Neural progenitor cell (in vitro differentiated cells): ENCODE results near the gene C2CD2L. TPM values are rescaled to one million over a fixed set of nuclear protein-coding genes. Genes with fewer than 3 reads are reported as not detected.

ENCODE experiments used
- DNase-seq: peaks from one replicate; pipeline ENCODE4 v3.0.0-alpha.2; 2016; ENCODE audit warnings: low spot score
- H2AFZ ChIP-seq: fragments of 200-600 bp; sonication (generic); replicated peaks from 2 replicates; pipeline ENCODE4 v1.6.1; 2016; ENCODE audit warnings: antibody characterized with exemption
- H3F3A ChIP-seq: fragments of 200-600 bp; sonication (generic); 2 replicates; pipeline ENCODE4 v1.6.1; 2016; ENCODE audit warnings: antibody characterized with exemption, low read depth
- H3K27ac ChIP-seq: fragments of 200-600 bp; sonication (generic); 2 replicates; pipeline ENCODE4 v1.5.1; 2016; ENCODE audit warnings: mild to moderate bottlenecking
- H3K27me3 ChIP-seq: fragments of 200-600 bp; sonication (generic); 2 replicates; pipeline ENCODE4 v1.6.1; 2016; ENCODE audit warnings: mild to moderate bottlenecking, moderate library complexity
- H3K36me3 ChIP-seq: fragments of 200-600 bp; sonication (generic); 2 replicates; pipeline ENCODE4 v1.5.1; 2016
- H3K4me1 ChIP-seq: fragments of 200-600 bp; sonication (generic); 2 replicates; pipeline ENCODE4 v1.6.1; 2016; ENCODE audit warnings: mixed run types
- H3K4me2 ChIP-seq: fragments of 200-600 bp; sonication (generic); 2 replicates; pipeline ENCODE4 v1.6.1; 2016
- H3K4me3 ChIP-seq: fragments of 200-600 bp; sonication (generic); 2 replicates; pipeline ENCODE4 v1.5.1; 2016
- H3K79me2 ChIP-seq: fragments of 200-600 bp; sonication (generic); 2 replicates; pipeline ENCODE4 v1.6.1; 2016; ENCODE audit warnings: low read depth
- H3K9ac ChIP-seq: fragments of 200-600 bp; sonication (generic); 2 replicates; pipeline ENCODE4 v1.6.1; 2016
- H3K9me3 ChIP-seq: fragments of 200-600 bp; sonication (generic); 2 replicates; pipeline ENCODE4 v1.5.1; 2016; ENCODE audit warnings: low read depth
- H4K20me1 ChIP-seq: fragments of 200-600 bp; sonication (generic); 2 replicates; pipeline ENCODE4 v1.6.1; 2016; ENCODE audit warnings: low read depth
- H3K27ac Mint-ChIP-seq: 3 replicates; pipeline ENCODE4 v1.8.0; 2021; ENCODE audit warnings: mixed read lengths
- H3K27me3 Mint-ChIP-seq: 2 replicates; pipeline ENCODE4 v1.8.0; 2022; ENCODE audit warnings: low read depth, mild to moderate bottlenecking, inconsistent platforms, moderate library complexity, mixed read lengths; ENCODE audit not compliant: insufficient read depth
- H3K36me3 Mint-ChIP-seq: 3 replicates; pipeline ENCODE4 v1.8.0; 2021; ENCODE audit warnings: mixed read lengths
- H3K4me1 Mint-ChIP-seq: 3 replicates; pipeline ENCODE4 v1.8.0; 2021; ENCODE audit warnings: mixed read lengths
- H3K4me3 Mint-ChIP-seq: 3 replicates; pipeline ENCODE4 v1.8.0; 2021; ENCODE audit warnings: mild to moderate bottlenecking, moderate library complexity, mixed read lengths
- H3K9me3 Mint-ChIP-seq: 3 replicates; pipeline ENCODE4 v1.8.0; 2020; ENCODE audit warnings: mixed read lengths
- EZH2 ChIP-seq: fragments of 200-600 bp; sonication (generic); IDR thresholded peaks from 2 replicates; pipeline ENCODE4 v1.6.1; 2017; ENCODE audit warnings: antibody characterized with exemption, mild to moderate bottlenecking, moderate library complexity
- EZH2phosphoT487 ChIP-seq: fragments of 200-600 bp; sonication (generic); IDR thresholded peaks from 2 replicates; pipeline ENCODE4 v1.6.1; 2017; ENCODE audit warnings: antibody characterized with exemption
- total RNA-seq: library from RNA; depleted of rRNA; stranded (reverse); fragments of >200 nt; gene quantifications from 2 replicates; pipeline ENCODE4 v1.2.3, GENCODE V29; 2015; ENCODE audit warnings: low replicate concordance
- TF ChIP-seq, protein P1 (sequence below): fragments of 200-600 bp; sonication (generic); IDR thresholded peaks from 2 replicates; pipeline ENCODE4 v1.5.1; 2017; ENCODE audit warnings: antibody characterized with exemption, mild to moderate bottlenecking

The C2CD2L gene
- total RNA-seq, 1 donor from 2014 or later: 1.5 TPM

DNA sequence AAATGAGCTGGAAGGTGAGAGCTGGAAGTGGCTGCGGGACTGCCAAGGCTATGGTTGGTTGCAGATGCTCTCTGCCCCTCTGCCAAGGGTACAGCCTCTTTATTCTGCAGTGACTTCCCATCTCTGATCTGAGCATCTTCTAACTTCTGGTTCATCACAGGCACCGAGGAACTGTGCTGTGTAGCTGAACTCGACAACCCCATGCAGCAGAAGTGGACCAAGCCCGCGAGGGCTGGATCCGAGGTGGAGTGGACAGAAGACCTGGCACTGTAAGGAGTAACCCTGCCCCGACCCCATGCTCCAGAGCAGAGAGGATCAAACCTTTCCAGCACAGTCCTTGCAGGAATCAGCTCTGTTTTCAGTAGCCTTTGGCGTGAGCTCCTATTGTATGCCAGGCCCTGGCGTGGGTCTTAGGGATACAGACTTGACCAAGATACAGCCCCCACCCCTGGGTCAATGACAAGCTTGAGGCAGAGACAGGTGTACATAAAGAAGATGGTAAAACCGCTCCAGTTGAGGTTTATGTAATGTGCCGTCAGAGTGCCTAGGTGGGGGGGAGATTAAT, 4.3 kb downstream of the C2CD2L start:
- Histone ChIP-seq H3K27me3 (peaks cover 15% of the 10 kb centered on the region), H2AFZ (no peak overlapping the region), H3K27ac (no peak overlapping the region), H3K4me1 (peaks cover 9% of the 10 kb centered on the region), H3K36me3 (no peaks in the 10 kb centered on the region), H3K4me3 (no peak overlapping the region), H3K9me3 (no peaks in the 10 kb centered on the region), H3F3A (peaks cover 20% of the 10 kb centered on the region), H3K4me2 (no peak overlapping the region), H3K9ac (no peak overlapping the region), H3K79me2 (peaks cover 4% of the 10 kb centered on the region), H4K20me1 (peaks cover 4% of the 10 kb centered on the region)
- Mint-ChIP-seq H3K9me3 (no peaks in the 10 kb centered on the region), H3K27ac (no peak overlapping the region), H3K27me3 (no peaks in the 10 kb centered on the region), H3K36me3 (peaks cover 8% of the 10 kb centered on the region), H3K4me1 (peaks cover 17% of the 10 kb centered on the region), H3K4me3 (no peak overlapping the region)
- TF ChIP-seq EZH2phosphoT487 (no peak), EZH2 (no peak)
- TF ChIP-seq, protein P1, sequence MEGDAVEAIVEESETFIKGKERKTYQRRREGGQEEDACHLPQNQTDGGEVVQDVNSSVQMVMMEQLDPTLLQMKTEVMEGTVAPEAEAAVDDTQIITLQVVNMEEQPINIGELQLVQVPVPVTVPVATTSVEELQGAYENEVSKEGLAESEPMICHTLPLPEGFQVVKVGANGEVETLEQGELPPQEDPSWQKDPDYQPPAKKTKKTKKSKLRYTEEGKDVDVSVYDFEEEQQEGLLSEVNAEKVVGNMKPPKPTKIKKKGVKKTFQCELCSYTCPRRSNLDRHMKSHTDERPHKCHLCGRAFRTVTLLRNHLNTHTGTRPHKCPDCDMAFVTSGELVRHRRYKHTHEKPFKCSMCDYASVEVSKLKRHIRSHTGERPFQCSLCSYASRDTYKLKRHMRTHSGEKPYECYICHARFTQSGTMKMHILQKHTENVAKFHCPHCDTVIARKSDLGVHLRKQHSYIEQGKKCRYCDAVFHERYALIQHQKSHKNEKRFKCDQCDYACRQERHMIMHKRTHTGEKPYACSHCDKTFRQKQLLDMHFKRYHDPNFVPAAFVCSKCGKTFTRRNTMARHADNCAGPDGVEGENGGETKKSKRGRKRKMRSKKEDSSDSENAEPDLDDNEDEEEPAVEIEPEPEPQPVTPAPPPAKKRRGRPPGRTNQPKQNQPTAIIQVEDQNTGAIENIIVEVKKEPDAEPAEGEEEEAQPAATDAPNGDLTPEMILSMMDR: no peak
- no peak for DNase-seq

DNA sequence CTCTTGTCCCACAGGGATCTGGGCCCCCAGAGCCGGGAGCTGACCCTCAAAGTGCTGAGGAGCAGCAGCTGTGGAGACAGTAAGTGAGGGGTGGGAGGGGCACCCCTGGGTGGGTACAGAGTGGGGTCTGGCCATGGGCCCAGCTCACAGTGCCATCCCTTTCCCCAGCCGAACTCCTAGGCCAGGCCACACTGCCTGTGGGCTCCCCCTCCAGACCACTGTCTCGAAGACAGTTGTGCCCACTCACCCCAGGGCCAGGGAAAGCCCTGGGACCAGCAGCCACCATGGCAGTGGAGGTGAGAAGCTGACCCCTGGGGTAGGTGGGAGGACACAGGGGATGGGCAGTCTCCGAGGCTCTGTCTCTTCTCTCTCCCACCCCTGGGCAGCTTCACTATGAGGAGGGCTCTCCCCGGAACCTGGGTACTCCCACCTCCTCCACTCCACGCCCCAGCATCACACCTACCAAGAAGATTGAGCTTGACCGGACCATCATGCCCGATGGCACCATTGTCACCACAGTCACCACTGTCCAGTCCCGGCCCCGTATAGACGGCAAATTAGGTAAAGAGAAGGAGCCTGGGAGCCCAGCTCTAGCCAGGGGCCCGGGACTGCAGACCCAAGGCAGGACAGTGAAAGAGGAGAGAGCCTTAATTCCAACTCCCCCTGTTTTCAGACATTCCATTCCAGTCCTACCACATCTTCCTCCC, 5.3 kb downstream of the C2CD2L start:
- Mint-ChIP-seq H3K9me3 (no peaks in the 10 kb centered on the region), H3K4me3 (no peak overlapping the region), H3K27ac (no peak overlapping the region), H3K36me3 (peaks cover 8% of the 10 kb centered on the region), H3K27me3 (no peaks in the 10 kb centered on the region), H3K4me1 (peaks cover 12% of the 10 kb centered on the region)
- no peak overlapping the region for H3K4me2 ChIP-seq
- H3K27me3 ChIP-seq: peaks cover 14% of the 10 kb centered on the region
- H3K36me3 ChIP-seq: no peaks in the 10 kb centered on the region
- peaks cover 4% of the 10 kb centered on the region for H3K79me2 ChIP-seq
- peaks cover 4% of the 10 kb centered on the region for H4K20me1 ChIP-seq
- TF ChIP-seq EZH2phosphoT487: no peak
- TF ChIP-seq EZH2: no peak
- TF ChIP-seq, protein P1: no peak
- H3K27ac ChIP-seq: no peak overlapping the region
- no peaks in the 10 kb centered on the region for H3K9me3 ChIP-seq
- no peak overlapping the region for H2AFZ ChIP-seq
- H3F3A ChIP-seq: peaks cover 15% of the 10 kb centered on the region
- H3K4me3 ChIP-seq: no peak overlapping the region
- H3K4me1 ChIP-seq: peaks cover 9% of the 10 kb centered on the region
- H3K9ac ChIP-seq: no peak overlapping the region
- no peak for DNase-seq

DNA sequence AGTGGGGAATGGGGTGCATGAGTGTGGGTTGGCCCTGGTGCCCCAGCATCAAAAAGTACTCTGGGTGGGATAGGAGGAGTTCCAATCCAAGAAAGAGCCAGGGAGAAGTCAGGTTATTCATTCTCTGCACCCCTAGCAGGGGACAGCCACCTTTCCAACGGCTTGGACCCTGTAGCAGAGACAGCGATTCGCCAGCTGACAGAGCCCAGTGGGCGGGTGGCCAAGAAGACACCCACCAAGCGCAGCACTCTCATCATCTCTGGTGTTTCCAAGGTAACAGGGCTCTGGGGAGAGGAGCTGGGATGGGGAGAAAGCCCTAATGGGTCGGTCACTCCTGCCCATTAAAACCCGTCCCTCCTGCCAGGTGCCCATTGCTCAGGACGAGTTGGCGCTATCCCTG, 6.6 kb downstream of the C2CD2L start:
- H3K27ac ChIP-seq: no peak overlapping the region
- DNase-seq: no peak
- H3K4me3 Mint-ChIP-seq: no peak overlapping the region
- H3K4me2 ChIP-seq: no peak overlapping the region
- H3K4me3 ChIP-seq: no peak overlapping the region
- H3K9ac ChIP-seq: no peak overlapping the region
- H3K9me3 ChIP-seq: no peaks in the 10 kb centered on the region
- no peaks in the 10 kb centered on the region for H3K4me1 ChIP-seq
- no peaks in the 10 kb centered on the region for H3K27me3 Mint-ChIP-seq
- no peaks in the 10 kb centered on the region for H3K79me2 ChIP-seq
- peaks cover 8% of the 10 kb centered on the region for H3F3A ChIP-seq
- no peaks in the 10 kb centered on the region for H3K36me3 ChIP-seq
- H3K27ac Mint-ChIP-seq: no peak overlapping the region
- H4K20me1 ChIP-seq: no peaks in the 10 kb centered on the region
- TF ChIP-seq EZH2phosphoT487 (no peak), EZH2 (no peak)
- TF ChIP-seq, protein P1: no peak
- H2AFZ ChIP-seq: no peak overlapping the region
- H3K27me3 ChIP-seq: peaks cover 1% of the 10 kb centered on the region
- H3K4me1 Mint-ChIP-seq: peaks cover 3% of the 10 kb centered on the region
- peaks cover 8% of the 10 kb centered on the region for H3K36me3 Mint-ChIP-seq
- no peaks in the 10 kb centered on the region for H3K9me3 Mint-ChIP-seq
